ENCODE data around the gene GPC5.

- TF ChIP-seq CTCF (IDR thresholded peaks at IDR 0.05; ENCODE audit: low read depth, low read length, missing input control): peak; percentile 6
- no peak for TF ChIP-seq TAF1 (conservative IDR thresholded peaks at IDR 0.05)
Measured at GRCh38 chr13:92716749-92717148, 1318.3 kb downstream of the GPC5 start.
